Immature natural killer cell (primary cell): ENCODE results near the gene LANCL2. TPM values are rescaled to one million over a fixed set of nuclear protein-coding genes. Genes with fewer than 3 reads are reported as not detected.

Experiments used
- DNase-seq, 3 donors: peaks; one replicate each; pipeline ENCODE4 v3.0.0; 2022; ENCODE audit warnings: mixed read lengths in 1 of 3
- H3K27ac Mint-ChIP-seq, 6 donors: one replicate each; pipeline ENCODE4 v1.8.0; 2020; ENCODE audit warnings: mixed read lengths in 6 of 6, mild to moderate bottlenecking in 5 of 6, inconsistent platforms in 4 of 6, moderate library complexity in 3 of 6
- H3K27me3 Mint-ChIP-seq, 3 donors: one replicate each; pipeline ENCODE4 v1.8.0; 2020 to 2021; ENCODE audit warnings: low read depth in 3 of 3, mild to moderate bottlenecking in 3 of 3, mixed read lengths in 3 of 3, moderate library complexity in 3 of 3, inconsistent platforms in 1 of 3
- H3K36me3 Mint-ChIP-seq, 3 donors: one replicate each; pipeline ENCODE4 v1.8.0; 2020; ENCODE audit warnings: mixed read lengths in 3 of 3, inconsistent platforms in 2 of 3, mild to moderate bottlenecking in 2 of 3
- H3K4me1 Mint-ChIP-seq, 2 donors: one replicate each; pipeline ENCODE4 v1.8.0; 2020; ENCODE audit warnings: inconsistent platforms in 2 of 2, mild to moderate bottlenecking in 2 of 2, mixed read lengths in 2 of 2, moderate library complexity in 1 of 2
- H3K4me3 Mint-ChIP-seq, 5 donors: one replicate each; pipeline ENCODE4 v1.8.0; 2020; ENCODE audit warnings: mild to moderate bottlenecking in 5 of 5, mixed read lengths in 5 of 5, inconsistent platforms in 3 of 5, moderate library complexity in 3 of 5
- H3K9me3 Mint-ChIP-seq, 6 donors: one replicate each; pipeline ENCODE4 v1.8.0; 2020; ENCODE audit warnings: mild to moderate bottlenecking in 6 of 6, mixed read lengths in 6 of 6, inconsistent platforms in 4 of 6, moderate library complexity in 3 of 6
- polyA plus RNA-seq, 3 donors: library from polyadenylated mRNA; unstranded; fragments of 300-500 nt; fragmentation: Illumina TruSeq; gene quantifications; one replicate each; pipeline ENCODE4 v1.2.3, GENCODE V29; 2021

LANCL2 gene
- polyA plus RNA-seq, 3 donors from 2014 or later = 5.6 to 9.5 (median 5.8) TPM

DNA sequence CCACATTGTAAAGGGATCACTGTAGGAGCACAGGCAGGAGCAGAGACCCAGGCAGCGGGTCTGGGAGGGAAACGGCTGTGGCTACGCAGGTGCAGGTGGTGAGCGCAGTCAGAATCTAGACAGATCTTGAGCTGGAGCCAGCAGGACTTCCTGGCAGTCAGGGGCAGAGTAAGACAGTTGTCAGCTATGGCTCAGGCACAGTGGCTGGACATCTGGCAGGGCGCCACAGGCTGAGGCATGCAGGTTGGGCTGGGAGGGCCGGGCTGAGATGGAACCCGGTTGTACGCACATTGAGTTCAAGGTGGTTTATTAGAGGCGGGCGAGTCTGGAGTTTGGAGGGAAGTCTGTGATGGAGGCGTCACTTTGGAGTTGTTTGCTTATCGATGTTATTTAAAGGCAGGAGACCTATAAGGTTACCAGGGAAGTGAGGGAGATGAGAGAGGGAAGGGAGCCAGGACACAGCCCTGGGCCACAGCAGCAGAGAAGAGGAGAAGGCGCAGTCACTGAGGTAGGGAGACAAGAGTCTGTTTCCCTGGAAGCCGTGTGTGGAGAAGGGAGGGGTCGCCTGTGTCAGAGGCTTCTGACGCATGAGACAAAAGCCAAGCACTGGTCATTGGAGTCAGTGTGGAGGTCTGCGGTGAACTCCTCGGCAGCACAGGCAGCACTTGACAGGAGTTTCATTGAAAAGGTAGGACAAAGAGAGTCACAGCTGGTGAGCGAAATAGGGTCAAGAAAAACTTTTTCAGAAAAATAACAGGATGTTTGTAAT, 73.8 kb downstream of the LANCL2 start:
- no peak for DNase-seq
- Mint-ChIP-seq H3K4me3 (no peak overlapping the region), H3K27me3 (peaks cover 0 to 7% (median 4%) of the 10 kb centered on the region in 3 donors), H3K9me3 (no peaks in the 10 kb centered on the region), H3K4me1 (no peaks in the 10 kb centered on the region), H3K36me3 (peaks cover 0 to 16% (median 0%) of the 10 kb centered on the region in 3 donors), H3K27ac (peak overlapping the region in 1 of 6 donors; percentile 18)

DNA sequence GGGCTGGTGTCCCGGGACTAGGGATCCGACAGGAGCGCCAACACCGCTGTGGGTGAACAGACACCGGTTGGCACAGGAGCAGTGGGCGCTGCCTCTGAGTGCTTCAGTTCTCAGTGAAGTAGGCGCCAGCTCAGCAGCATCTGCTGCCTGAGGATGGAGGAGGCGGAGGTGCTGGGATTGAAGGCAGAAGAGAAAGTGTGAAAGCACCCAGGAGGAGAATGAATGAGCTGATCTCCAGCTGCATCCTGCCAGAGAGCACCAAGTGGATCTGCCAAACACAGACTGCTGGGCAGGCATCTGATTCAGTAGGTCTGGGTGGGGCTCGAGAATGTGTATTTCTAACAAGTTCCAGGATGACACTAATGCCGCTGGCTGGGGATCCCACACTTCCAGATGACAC, 74.5 kb downstream of the LANCL2 start:
- Mint-ChIP-seq H3K36me3 (peaks cover 0 to 16% (median 0%) of the 10 kb centered on the region in 3 donors), H3K4me3 (no peak overlapping the region), H3K9me3 (no peaks in the 10 kb centered on the region), H3K27ac (no peak overlapping the region), H3K4me1 (no peaks in the 10 kb centered on the region), H3K27me3 (peaks cover 0 to 7% (median 4%) of the 10 kb centered on the region in 3 donors)
- no peak for DNase-seq

DNA sequence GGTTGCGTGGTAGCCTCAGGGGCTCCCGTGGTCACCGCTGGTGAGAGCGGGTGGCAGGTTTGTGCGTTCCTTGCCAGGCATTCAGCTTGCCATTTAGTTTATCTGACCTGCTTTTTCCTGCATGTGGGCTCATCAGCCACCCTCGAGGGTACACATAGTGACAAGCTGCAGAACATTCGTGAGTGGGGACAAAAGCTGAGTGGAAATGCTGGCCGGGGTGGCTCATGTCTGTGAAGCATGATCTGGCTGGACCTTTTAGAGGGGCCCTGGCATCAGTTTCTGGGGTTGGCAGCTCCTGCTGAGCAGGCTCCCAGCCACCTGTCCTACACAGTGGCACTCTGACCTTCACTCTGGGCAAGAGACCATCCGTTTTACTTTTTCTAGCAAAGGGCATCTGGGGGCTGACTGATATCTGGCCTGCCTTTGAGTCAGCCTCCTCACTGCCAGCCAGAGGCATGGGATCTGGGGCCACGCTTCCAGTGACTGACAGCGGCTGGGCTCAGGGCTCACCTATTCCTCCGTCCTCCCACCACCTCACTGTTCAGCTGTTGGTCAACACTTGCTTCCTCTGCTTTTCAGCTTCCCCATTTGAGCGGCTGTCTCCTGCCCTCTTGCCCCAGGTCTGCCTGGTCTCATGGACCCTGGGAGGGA, 75.0 kb downstream of the LANCL2 start:
- H3K9me3 Mint-ChIP-seq = no peaks in the 10 kb centered on the region
- peaks cover 0 to 9% (median 6%) of the 10 kb centered on the region in 3 donors for H3K27me3 Mint-ChIP-seq
- no peak for DNase-seq
- no peak overlapping the region for H3K4me3 Mint-ChIP-seq
- H3K36me3 Mint-ChIP-seq = peaks cover 0 to 16% (median 0%) of the 10 kb centered on the region in 3 donors
- peaks cover 0 to 4% of the 10 kb centered on the region in 2 donors for H3K4me1 Mint-ChIP-seq
- H3K27ac Mint-ChIP-seq = no peak overlapping the region

DNA sequence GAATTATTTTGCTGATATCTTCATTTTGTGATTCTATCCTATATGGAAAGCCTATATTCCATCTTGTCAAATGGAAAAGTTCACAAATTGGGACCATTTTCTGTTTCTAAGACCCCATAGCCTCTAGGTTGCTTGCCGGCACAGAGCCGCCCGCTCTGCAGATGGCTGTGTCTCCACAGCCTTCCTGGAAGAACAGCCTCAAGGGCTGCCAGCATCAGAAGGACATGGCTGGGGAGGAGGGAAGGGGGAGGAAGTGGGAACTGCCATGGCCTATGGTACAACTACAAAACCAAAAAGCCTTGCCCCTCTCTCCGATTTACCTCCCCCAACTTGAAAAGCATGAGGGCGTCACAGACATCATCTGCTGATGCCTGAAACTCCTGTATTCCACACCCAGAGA, 75.9 kb downstream of the LANCL2 start:
- Mint-ChIP-seq H3K27ac (no peak overlapping the region), H3K4me3 (no peak overlapping the region), H3K9me3 (peaks cover 0 to 2% (median 0%) of the 10 kb centered on the region in 6 donors), H3K27me3 (peaks cover 0 to 8% (median 5%) of the 10 kb centered on the region in 3 donors), H3K36me3 (peaks cover 0 to 16% (median 0%) of the 10 kb centered on the region in 3 donors), H3K4me1 (peaks cover 0 to 9% of the 10 kb centered on the region in 2 donors)
- DNase-seq = no peak

DNA sequence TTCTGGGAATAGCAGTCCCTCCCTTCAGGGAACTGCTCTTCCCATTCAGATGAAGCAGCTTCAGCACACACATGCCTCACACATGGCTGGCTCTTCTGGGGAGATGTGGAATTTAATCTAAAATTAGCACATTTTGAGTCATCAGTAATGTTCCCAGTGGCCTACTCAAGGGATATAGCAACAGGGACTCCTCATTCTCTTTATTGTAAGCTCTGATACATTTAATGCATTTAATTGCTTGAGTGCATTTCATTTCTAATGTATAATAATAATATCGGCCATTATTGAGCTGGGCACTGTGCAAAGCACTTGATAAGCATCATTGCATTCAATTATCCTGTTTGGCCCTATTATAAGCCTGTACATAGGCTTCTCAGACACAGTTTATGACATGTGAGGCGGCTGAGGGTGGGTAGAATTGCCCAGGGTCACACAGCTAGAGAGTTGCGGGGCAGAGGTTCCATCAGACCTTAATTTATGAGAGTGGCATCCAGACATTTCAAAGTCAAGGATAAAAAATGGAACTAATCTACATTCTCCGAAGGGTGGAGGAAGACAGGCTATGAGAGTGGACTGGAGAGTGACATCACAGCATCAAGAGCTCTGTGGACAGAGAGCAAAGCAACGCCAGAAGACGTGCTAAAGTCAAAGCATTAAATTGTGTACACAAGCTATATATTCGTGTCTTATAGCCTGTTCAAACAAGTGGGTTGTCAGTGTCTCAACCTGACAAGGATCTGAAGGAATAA, 76.8 kb downstream of the LANCL2 start:
- Mint-ChIP-seq H3K4me3 (no peak overlapping the region), H3K4me1 (peaks cover 0 to 9% of the 10 kb centered on the region in 2 donors), H3K27me3 (peaks cover 0 to 6% (median 4%) of the 10 kb centered on the region in 3 donors), H3K36me3 (peaks cover 0 to 16% (median under 1%) of the 10 kb centered on the region in 3 donors), H3K9me3 (peaks cover 0 to 2% (median 0%) of the 10 kb centered on the region in 6 donors), H3K27ac (no peak overlapping the region)
- DNase-seq = no peak

DNA sequence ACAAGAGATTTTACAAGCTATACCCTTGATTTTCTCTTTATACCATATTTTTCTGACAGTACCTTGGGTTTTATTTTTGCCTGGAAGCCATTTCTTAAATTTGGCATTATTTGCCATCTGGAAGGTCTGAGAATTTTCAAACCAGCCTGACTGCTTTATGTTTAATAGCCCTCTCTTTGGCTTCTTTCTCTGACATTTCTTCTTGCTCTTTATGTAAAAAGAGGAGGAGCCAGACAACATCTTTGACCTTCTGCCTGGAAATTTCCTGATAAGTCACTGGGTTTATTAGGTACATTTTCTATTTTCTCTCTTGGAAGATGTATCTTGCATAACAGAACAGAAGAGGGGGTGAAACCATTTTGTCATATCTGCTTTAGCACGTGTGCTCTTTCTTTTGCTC, 79.6 kb downstream of the LANCL2 start:
- no peak overlapping the region for H3K4me3 Mint-ChIP-seq
- peaks cover 0 to 14% (median 6%) of the 10 kb centered on the region in 3 donors for H3K36me3 Mint-ChIP-seq
- H3K27me3 Mint-ChIP-seq = peaks cover 0 to 4% (median 3%) of the 10 kb centered on the region in 3 donors
- H3K27ac Mint-ChIP-seq = no peak overlapping the region
- DNase-seq = no peak
- peaks cover 0 to 2% (median 0%) of the 10 kb centered on the region in 6 donors for H3K9me3 Mint-ChIP-seq
- H3K4me1 Mint-ChIP-seq = peaks cover 4 to 17% of the 10 kb centered on the region in 2 donors

DNA sequence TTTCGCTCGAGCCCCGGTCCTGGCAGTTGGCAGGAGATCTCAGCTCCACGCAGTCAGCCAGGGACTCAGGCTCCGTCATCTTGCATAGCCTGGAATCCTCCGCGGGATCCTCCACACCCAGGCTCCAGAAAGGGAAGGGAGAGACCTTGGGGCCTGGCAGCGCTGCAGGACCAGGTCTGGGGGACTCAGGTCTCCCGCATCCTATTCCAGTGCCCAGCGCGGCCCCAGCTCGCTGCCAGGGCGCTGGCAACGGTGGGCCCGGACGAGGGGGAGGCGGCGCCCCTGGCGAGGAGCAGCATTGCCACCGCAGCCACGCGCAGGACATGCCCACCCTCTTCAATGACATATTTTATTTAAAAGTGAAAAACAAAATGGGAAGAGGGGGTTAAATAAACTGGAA, 83.4 kb downstream of the LANCL2 start:
- no peak for DNase-seq
- H3K9me3 Mint-ChIP-seq = peaks cover 0 to 2% (median 0%) of the 10 kb centered on the region in 6 donors
- H3K27ac Mint-ChIP-seq = no peak overlapping the region
- H3K4me1 Mint-ChIP-seq = peaks cover 4 to 23% of the 10 kb centered on the region in 2 donors
- peaks cover 3 to 14% (median 7%) of the 10 kb centered on the region in 3 donors for H3K36me3 Mint-ChIP-seq
- no peak overlapping the region for H3K4me3 Mint-ChIP-seq
- peaks cover 0 to 4% (median 3%) of the 10 kb centered on the region in 3 donors for H3K27me3 Mint-ChIP-seq

DNA sequence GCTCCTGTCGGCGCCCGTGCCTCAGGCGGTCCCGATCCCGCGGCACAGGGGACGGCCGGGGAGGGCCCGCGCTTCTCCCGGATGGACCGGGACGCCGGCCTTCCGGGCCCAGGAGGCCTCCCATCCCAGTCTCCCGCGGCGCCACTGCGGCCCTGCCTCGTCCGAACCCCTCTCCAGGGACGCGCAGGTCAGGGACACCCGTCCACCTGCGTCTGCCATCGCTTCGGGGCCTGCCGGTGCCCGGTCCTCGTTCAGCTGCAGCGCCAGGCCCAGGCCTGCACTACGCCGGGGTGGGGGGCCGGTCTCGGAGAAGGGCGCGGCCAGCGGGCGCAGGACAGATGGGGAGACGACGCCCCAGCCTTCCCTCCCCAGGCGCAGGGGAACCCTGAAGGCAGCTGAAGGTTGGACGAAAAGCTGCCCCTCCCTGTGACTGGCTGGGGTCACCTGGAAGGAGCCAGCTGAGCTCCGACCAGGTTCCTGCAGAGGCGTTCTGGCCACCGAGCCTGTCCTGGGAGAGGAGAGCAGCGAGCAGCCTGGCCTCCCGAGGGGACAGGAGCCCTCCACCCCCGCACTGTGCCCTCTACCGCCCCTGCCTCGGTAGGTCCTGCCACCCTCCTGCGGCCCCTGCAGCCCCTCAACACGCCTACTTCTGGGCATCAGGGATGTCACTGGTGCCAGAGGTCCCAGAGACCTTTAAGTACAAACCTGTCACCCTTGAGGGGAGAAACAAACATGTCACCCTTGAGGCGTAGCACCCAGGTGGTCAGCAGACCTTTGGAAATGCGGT, 84.3 kb downstream of the LANCL2 start:
- peaks cover 3 to 14% (median 7%) of the 10 kb centered on the region in 3 donors for H3K36me3 Mint-ChIP-seq
- H3K4me1 Mint-ChIP-seq = peaks cover 4 to 31% of the 10 kb centered on the region in 2 donors
- no peak overlapping the region for H3K4me3 Mint-ChIP-seq
- peaks cover 0 to 2% (median 0%) of the 10 kb centered on the region in 6 donors for H3K9me3 Mint-ChIP-seq
- peaks cover 0 to 4% (median 3%) of the 10 kb centered on the region in 3 donors for H3K27me3 Mint-ChIP-seq
- DNase-seq = no peak
- no peak overlapping the region for H3K27ac Mint-ChIP-seq

DNA sequence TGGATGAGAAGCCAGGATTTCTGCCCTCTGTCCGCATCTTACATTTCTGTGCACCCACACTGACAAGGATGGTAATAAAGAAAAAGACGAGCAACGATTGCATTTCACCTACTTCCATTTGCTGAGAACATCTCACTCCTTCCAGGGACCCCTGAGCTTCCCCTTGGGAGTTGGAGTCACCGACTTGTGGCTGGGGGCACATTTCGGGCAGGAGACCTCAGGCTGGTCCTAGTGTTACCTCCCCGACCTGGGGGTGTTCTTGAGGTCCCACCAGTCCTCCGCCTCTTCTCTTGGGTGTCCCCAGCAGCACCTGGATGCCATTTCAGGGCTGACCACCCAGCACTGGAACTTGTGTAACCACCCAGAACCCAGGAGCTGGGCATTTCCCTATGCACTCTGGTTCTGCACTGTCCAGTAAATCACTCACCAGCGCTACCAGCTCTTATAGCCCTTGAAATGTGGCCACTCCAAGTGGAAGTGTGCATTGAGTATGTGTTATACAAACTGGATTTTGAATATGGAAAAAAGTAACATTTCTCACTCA, 84.9 kb downstream of the LANCL2 start:
- Mint-ChIP-seq H3K9me3 (peaks cover 0 to 2% (median 0%) of the 10 kb centered on the region in 6 donors), H3K36me3 (peaks cover 3 to 14% (median 7%) of the 10 kb centered on the region in 3 donors), H3K4me1 (peaks cover 4 to 34% of the 10 kb centered on the region in 2 donors), H3K27ac (no peak overlapping the region), H3K27me3 (peaks cover 0 to 4% (median 2%) of the 10 kb centered on the region in 3 donors), H3K4me3 (no peak overlapping the region)
- no peak for DNase-seq

DNA sequence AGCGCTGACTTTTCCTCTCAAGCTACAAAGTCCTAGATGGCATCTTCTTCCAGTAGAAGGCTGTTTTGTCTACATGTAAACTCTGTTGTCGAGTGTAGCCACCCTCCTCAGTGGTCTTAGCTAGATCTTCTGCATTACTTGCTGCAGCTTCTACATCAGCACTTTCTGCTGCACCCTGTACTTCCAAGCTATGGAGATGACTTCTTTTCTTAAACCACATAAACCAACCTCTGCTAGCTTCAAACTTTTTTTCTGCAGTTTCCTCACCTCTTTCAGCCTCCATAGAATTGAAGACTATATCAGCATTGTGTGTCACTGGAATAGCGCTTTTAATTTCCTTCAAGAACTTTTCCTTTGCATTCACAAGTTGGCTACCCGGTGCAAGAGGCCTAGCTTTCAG, 87.8 kb downstream of the LANCL2 start:
- Mint-ChIP-seq H3K4me1 (peaks cover 11 to 55% of the 10 kb centered on the region in 2 donors), H3K27ac (peak overlapping the region in 3 of 6 donors; percentile 1 to 49 (median 11)), H3K27me3 (peaks cover 2% of the 10 kb centered on the region in 3 donors), H3K9me3 (peaks cover 0 to 10% (median 2%) of the 10 kb centered on the region in 6 donors), H3K4me3 (no peak overlapping the region), H3K36me3 (peaks cover 3 to 13% (median 7%) of the 10 kb centered on the region in 3 donors)
- no peak for DNase-seq

DNA sequence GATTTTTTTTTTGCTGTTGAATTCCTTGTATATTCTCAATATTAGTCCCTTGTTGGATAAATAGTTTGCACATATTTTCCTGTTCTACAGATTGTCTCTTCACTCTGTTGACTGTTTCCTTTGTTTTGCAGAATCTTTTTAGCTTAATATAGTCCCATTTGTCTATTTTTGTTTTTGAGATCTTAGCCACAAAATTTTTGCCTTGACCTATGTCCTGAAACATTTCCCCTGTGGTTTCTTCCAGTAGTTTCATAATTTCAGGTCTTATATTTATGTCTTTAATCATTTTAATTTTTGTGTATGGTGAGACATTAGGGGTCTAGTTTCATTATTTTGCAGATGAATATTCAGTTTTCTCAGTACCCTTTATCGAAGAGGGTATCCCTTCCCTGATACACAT, 92.7 kb downstream of the LANCL2 start:
- Mint-ChIP-seq H3K27ac (no peak overlapping the region), H3K4me3 (no peak overlapping the region), H3K36me3 (peaks cover 18 to 24% (median 18%) of the 10 kb centered on the region in 3 donors), H3K4me1 (peaks cover 15 to 81% of the 10 kb centered on the region in 2 donors), H3K27me3 (peaks cover 0 to 2% (median 2%) of the 10 kb centered on the region in 3 donors), H3K9me3 (peaks cover 11 to 34% (median 22%) of the 10 kb centered on the region in 6 donors)
- DNase-seq = no peak

DNA sequence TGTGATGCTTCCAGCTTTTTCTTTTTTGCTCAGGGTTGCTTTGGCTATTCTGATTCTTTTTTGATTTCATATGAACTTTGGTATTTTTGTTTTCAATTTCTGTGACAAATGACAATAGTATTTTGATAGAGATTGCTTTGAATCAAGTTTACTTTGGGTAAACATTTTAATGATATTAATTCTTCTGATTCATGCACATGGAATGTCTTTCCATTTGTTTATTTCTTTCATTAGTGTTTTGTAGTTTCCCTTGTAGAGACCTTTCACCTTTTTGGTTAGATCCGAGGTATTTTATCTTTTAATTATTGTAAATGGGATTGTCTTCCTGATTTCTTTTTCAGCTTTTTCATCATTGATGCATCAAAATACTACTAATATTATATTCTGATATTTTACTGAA, 93.2 kb downstream of the LANCL2 start:
- peaks cover 0 to 2% (median 2%) of the 10 kb centered on the region in 3 donors for H3K27me3 Mint-ChIP-seq
- peaks cover 18 to 82% of the 10 kb centered on the region in 2 donors for H3K4me1 Mint-ChIP-seq
- peaks cover 22 to 24% (median 24%) of the 10 kb centered on the region in 3 donors for H3K36me3 Mint-ChIP-seq
- H3K9me3 Mint-ChIP-seq = peaks cover 11 to 34% (median 22%) of the 10 kb centered on the region in 6 donors
- no peak overlapping the region for H3K27ac Mint-ChIP-seq
- H3K4me3 Mint-ChIP-seq = no peak overlapping the region
- no peak for DNase-seq
